GM18519 (cell line): ENCODE data around the gene GALNTL6.

Source experiments
- ATAC-seq: cut with Tn5 transposase; IDR thresholded peaks from one replicate; pipeline ENCODE4 v1.9.1; 2021; ENCODE audit warnings: mild to moderate bottlenecking, moderate library complexity; ENCODE audit not compliant: unreplicated experiment, low FRiP score

GALNTL6 gene

DNA sequence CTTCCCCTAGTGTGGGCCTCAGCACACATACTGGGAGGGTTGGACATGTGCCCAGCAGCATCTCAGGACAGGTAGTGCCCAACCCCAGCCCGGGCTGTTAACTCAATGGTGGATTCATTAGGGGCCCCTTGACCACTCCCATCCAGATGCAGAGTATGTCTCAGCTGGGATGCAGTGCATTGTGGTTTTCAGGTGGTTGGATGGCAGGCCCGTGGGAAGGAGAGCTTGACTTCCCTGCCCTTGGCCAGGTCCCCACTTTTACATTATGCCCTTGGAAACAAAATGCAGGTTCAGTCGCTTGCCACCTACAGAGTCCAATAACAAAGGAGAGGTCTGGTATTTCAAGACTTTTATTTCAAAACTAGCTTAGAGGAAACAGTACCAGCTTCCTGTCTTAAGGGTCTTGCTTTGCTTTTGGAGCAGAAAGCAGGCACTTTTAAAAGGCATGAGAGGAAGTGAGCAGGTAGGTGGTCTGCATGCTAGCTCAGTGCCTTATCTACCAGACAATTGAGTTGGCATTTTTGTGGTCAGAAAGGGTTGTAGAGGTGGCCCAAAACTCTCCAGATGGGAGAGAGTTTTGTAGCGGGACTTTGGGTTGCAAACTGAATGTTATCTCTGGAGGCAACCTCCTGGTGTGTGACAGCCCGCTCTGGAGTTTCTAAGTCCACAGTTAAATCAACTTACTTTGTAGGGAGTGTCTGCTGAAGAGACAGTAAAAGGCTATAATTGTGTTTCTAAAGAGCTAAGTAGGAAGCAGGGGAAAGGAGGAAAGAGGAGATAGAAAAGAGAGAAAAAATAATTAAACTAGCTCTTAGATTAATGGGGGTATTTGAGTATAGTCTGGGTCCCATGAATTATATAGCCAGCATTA lies 171.0 kb downstream of the GALNTL6 start:
- no peak for ATAC-seq

DNA sequence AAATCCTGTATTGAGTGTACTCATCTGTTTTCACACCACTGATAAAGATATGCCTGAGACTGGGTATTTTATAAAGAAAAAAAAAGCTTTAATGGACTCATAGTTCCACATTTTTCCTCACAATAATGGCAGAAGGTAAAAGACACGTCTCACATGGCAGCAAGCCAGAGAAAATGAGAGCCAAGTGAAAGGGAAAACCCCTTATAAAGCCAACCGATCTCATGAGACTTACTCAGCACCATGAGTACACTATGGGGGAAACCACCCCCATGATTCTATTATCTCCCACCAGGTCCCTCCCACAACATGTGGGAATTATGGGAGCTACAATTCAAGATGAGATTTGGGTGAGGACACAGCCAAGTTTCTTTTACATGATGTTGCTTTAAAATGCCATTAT lies 171.9 kb downstream of the GALNTL6 start:
- ATAC-seq, result no peak

DNA sequence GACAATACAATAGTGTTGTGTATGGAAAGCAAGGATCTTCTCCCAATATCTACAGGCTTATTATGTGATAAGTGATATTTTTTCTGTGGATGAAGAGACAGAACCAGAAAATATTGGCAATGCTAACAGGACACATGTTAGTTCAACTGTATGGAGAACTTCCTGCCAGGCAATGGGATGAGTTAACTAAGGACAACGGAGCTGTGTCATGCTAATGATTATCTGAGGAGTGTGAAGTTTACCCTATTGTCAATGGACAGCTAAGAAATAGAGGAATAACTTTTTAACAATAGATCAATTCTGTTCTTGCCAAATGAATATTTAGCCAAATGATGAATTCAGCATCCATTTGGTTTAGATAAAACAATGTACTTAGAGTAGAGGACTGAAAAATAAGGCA lies 180.0 kb downstream of the GALNTL6 start:
- no peak for ATAC-seq

DNA sequence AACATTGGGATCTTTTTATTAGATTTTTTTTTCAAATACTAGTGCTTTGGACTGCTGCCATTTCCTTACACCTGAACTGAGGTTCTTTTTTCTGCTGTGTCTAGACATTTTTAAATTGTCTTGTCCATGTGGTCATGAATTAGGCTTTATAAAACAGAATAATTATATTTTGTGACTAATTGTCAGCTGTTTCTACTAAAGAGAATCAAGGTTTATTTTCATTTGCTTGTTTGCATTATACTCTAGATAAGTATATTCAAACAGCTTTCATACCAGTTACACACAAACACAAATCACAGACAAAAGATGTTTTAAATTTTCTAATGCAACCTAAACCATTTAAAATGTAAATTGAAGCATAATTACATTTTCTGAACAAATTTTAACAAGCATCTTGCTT lies 194.7 kb downstream of the GALNTL6 start:
- no peak for ATAC-seq

DNA sequence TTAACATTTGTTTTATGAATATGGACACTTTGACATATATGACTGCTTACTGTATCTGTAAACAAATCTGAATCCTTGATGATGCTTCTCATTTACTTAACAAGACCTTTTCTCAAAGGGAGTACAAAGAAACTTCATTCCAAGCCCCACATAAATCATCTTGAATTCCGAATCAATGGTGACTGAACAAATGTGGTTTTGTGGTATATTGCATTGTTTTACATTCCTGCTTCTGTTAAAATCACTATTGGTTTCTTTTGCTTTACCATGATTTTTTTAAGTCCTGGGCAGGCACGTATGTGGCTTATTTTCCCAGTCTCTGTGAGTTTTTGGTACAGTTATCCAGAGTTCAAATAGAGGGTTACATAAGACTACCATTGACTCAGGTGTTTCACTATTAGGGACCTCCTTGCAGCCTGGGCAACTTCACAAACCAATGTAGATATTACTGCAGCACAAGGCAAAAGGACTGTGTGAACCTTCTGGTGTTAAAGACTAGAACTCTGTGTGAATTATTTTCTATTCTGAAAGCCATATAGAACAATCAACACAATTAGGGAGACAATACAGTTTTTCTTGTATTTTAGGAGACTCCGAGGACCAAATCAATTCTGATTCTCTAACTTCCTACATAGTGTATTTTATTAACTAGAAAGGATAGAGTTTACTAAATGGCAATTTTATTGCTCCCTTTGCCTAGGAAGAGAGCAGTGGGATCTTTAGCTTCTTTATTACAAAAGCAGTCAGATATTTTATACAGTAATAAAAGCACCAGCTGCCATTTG lies 196.4 kb downstream of the GALNTL6 start:
- no peak for ATAC-seq

DNA sequence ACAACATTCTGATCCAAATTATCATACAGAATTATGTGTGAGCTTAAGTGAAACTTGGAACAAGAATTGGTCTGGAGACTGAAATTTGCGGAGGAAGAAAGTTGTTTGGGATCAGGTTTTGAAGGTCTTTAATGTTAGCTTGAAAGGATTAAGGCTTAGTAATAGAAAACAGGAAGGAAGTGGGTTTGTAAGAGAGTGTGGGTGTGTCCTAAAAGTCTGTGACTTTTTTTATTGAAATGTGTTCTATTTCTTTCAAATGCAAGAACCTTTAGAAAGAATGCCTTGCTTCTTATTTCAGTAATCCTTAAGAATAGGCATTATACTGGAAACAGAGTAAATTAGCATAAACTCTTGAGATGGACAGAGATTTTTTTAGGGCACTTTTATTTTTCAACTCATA lies 198.0 kb downstream of the GALNTL6 start:
- ATAC-seq, result no peak

DNA sequence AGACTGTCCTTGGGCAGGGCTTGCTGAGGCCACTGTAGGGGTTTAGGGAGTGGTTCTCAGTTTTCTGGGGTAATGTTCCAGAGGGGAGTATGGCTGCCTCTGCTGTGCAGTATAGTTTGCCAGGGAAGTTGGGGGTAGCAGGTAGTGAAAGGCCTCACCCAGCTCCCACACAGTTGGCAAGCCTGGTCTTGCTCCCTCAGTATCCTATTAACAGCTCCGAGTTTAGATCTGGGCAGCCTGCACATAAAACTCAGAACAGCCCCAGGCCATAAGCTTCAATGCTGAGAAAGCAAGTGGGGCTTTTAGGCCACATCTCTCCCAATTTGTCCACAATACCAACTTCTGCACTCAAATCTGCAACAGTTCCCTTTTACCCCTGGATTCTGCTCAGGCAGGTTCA lies 205.2 kb downstream of the GALNTL6 start:
- ATAC-seq, result no peak

DNA sequence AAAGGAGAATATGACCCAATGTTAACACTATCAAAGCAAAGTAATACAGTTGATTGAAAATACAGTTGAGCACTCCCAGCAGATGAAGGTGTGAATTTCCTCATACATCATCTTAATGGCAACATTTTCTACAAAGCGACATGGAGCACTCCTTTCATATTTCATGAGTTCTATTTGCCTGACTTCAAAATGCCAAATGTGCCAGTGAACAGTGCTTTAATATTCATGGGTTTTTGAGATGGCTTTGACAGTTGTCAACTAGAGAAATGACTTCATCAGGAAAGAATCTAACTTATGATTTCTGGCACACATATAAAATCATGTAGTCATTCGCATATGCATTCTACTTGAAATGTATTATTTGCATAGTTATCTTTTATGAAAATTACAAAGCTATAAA lies 222.4 kb downstream of the GALNTL6 start:
- no peak for ATAC-seq

DNA sequence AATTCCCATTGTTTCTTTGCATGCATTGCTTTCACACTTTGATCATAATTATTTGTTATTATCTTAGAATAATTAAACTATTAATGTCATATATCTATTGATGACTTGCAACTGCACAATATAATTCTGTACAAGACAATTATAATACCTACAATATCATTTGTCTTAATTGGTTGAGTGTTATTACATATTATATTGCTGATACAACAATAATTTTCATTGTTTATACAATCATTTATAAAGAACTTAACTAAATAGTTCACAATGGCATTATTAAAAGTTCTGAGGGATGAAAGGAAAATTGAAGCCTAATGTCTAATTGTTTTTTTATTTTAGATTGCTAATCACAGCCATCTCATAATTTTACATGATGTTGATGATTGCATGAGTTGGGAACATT lies 227.6 kb downstream of the GALNTL6 start:
- ATAC-seq, result no peak

DNA sequence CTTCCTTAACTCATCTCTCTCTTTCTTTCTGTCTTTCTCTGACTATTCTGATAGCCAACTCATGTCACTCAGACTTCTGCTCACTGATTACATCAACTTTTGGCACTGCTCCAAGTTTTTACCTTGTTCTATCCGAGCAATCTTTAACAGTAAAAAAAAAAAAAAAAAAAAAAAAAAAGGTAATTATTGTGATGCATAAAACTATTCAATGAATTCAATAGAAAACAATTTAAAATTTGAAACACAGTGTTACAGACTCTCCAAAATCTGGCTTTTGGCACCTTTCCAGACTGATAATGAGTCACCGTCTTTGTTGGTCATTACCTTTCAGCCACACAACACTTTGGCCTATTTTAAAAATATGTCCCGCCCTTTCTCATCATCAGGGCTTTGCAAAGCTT lies 229.5 kb downstream of the GALNTL6 start:
- ATAC-seq, result no peak

DNA sequence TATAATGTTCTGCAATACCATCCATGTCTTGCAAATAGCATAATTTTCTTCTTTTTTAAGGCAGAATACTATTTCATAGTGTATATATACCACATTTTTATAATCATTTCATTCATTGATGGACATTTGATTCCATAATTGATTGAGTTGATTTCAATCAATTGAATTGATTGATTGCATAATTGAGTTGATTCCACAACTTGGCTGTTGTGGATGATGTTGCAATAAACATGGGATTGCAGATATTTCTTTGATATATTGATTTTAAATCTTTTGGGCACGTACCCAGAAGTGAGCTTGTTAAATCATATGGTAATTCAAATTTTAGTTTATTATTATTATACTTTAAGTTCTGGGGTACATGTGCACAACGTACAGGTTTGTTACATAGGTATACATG lies 232.8 kb downstream of the GALNTL6 start:
- ATAC-seq, result no peak

DNA sequence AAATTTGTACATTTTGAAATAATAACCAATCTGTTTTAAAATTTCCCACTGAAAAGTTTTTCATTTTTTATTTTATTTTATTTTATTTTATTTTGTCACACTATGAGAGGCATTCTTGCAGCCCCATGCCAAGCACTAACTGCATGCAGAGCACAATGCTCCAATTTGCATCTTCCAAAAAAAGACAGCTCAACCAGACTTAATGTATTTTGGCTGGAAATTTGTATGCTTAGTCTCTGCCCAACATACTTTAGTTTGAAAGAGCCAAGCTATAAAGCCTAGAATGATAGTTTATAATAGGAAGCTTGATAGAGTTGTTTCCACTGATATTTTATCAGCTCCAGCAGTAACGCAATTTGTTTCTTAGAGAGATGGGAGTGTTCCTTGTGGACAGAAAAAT lies 235.5 kb downstream of the GALNTL6 start:
- ATAC-seq, result no peak

DNA sequence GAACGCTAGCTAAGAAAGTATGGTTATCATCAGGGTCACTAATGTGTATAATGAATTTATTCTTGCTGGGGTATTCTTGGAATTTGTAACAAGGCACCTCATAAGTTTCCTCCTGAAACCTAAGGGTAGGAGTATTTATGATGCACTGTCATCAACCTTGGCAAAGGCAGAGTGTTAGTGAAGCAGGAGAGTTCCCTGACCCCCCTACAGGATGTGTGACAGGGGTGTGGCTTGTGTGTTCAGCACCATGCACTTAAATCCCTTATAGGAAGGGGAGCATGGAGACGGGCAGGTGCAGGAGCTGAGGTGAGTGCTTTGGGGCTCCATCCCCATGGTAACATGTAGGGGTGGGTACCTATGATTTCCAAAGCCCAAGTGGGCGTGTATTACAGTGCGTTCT lies 237.7 kb downstream of the GALNTL6 start:
- ATAC-seq, result no peak

DNA sequence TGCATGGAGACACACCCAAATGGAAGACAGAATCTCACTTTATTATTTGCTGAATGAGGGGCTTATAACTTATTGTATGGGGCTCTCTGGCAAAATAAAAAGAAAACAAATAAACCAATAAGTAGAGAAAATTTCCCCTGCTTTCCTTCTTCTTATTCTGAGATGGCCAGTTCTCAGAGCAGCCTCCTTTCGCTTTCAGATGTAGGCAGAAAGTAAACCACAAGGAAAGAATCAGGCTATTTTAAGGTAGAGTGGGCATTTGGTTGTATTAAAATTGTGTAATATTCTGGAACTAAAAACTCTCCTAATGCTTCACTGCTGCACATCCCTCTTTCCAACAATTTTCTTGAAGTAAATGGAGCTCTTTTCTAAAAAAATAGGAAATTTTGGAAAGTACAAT lies 241.8 kb downstream of the GALNTL6 start:
- ATAC-seq, result peak; percentile 88

DNA sequence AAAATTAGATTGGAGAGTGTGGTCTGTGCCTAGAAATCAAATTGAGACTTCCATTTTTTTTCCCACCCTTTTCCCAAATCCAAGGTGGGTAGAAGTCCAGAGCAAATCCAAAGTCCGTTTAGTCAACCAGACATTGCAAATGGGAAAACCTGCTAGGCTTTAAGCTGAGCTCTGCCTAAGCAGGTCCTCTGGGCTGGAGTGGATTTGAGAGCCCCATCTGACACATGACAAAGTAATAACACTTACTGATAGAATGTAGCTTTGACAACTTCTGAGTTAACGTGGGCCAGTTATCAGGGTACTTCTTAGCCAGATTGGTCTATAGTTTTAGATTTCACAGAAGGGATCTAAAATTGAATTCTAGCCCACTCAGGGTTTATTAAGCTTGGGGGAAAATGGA lies 242.3 kb downstream of the GALNTL6 start:
- no peak for ATAC-seq

DNA sequence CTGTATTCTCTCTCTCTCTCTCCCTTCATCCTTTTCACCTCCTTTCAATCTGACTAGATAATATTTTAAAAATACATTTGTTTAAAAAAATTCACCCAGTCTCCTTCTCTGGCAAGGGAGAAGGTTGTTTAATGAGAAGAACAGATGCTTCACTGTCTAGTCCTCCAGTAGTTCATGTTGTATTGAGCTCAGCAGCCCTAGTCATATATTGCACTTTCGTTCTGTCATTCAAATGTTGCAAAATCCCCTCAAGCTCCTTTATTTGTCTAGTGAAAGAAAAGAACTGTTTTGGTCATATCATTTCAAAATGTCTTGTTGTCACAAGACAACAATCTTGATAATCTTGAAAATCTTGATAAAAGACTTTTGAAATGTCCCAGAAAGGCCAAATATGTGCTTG lies 248.0 kb downstream of the GALNTL6 start:
- peak; percentile 92 for ATAC-seq

DNA sequence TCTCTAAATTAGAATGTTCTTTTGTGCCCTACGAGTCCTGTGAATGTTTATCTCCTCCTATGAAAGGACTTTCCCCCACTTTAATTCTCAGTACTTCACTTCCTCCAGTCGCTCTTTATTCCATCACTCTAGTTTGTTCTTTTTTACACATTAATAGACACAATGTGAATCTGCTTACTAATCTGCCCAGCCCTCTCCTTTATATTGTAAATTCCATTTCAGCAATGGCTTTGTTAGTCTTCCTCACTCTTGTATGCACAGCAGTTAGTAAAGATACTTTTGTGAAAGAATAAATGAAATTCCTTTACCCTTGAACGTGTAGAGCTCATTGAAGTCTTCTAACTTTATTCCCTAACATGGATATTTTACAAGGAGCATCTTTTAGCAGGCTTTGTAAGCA lies 255.3 kb downstream of the GALNTL6 start:
- ATAC-seq, result no peak

DNA sequence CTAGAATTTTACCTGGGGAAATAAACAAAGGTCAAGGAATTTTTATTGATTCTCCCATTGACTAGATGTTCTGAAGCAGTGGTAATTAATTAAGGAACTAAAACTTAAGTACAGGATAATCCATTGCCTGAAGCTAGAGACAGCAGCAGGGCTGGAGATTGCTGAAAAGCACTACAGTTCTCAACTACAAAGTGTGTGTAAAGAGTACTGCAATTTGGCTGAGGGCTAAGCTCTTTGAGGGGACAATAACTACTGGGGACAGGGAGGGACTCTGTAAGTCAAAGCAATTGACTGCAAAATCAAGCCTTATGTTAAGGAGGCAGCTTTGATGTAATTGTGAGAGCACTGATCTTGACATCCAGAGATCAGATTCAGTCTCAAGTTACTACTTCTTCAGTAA lies 260.4 kb downstream of the GALNTL6 start:
- no peak for ATAC-seq

DNA sequence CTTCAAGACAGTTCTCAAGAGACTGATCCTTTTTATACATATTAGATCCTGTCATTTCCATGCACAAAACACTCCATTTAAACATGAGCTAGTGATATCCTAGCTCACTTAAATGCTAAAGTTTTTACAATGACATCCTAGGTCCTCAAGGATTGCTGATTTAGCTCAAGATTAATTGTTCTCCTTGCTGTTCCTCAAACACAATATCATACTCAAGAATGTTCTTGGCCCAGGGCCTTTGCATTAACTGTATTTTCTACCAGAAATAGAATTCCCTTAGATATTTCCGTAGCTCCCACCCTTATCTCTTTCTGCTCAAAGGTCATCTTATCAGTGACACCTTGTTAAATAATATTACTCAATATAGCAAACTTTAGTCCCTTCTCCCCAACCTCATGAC lies 270.1 kb downstream of the GALNTL6 start:
- no peak for ATAC-seq

DNA sequence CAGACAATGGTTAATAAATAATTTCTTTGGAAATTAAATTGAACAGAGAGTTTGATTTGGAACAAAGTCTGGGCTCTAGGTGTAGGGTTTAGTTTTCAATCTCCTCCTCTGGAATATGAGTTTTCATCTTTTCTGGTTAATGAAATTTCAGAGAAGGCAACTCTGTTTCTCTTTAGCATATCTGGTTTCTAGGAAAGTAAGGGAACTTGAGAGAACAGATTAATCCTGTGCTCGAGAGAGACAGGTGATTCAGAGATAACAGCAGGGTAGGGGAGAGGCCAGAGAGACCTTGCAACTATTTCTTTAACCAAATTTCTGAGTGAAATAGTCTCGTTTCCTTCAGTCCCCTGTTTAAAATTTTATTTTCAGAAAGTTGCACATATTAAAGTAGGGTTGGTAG lies 275.4 kb downstream of the GALNTL6 start:
- ATAC-seq, result no peak

DNA sequence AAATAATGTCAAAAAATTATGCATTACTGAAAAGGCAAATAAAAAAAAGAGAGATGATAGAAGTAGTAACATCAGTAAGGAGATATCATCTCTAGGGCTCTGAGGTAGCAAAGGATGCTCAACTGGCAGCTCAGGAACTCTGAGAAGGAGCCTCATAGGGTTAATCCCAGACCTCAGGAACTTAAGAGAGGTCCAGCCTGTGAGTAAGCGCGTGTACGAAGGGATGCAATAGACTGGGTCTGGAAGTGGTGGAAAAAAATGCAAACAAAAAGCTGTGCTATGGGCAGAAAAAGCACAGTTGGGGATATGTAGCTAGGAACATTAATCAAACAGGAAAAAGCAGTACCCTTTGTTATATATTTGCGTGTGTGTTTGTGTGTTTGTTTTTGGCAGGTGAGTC lies 282.0 kb downstream of the GALNTL6 start:
- ATAC-seq, result no peak

DNA sequence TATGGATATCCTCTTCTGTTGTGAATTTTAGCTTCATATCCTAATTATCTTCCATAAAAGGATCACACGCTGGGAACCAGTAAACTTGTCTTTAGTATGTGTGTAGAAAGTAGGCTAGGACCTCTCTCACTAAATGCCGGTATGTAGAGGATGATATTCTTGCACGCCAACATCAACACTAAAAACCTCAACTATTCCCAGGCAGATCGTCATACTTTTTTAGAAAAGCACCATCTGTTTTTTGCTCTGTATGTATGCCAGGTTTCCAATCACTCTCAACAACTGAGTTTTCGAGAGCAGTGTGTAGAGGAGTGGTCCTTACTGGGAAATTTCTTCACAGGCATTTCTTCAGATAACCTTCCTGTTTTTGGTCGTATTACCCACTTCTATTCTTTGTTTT lies 283.6 kb downstream of the GALNTL6 start:
- no peak for ATAC-seq
